ENCODE results near the gene SPTAN1.

The SPTAN1 gene

DNA sequence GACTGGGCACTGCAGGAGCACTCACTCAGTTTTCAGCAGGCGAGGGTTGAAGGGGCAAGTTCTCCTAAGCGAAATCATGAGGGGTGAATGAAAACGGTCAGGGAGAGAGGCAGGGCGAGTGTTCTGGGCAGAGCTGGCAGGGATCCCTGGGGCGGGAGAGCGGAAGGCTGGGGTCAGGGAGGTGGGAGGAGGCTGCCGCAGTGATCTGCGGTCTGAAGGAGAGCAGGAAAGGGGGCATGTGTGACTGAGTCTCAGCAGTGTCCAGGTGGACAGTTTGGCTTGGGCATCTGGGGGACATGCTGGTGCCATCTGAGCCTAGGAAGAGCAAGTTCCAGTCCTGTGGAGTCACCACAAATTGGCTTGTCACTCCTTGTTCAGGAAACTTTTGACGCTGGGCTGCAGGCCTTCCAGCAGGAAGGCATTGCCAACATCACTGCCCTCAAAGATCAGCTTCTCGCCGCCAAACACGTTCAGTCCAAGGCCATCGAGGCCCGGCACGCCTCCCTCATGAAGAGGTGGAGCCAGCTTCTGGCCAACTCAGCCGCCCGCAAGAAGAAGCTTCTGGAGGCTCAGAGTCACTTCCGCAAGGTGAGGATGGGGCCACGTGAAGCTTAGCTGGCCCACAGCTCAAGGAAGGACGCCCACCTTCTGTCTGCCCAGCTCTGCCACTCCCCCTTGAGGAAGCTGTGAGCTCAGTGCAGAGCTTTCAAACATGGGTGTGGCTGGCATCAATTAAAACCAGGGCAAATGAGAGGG, 73.2 kb downstream of the SPTAN1 start:
- DNase-seq (ENCODE audit: low read depth), result no peak
- TF ChIP-seq CTCF (IDR thresholded peaks at IDR 0.05; ENCODE audit: insufficient read depth, low read depth, low read length, missing control alignments), result no peak

DNA sequence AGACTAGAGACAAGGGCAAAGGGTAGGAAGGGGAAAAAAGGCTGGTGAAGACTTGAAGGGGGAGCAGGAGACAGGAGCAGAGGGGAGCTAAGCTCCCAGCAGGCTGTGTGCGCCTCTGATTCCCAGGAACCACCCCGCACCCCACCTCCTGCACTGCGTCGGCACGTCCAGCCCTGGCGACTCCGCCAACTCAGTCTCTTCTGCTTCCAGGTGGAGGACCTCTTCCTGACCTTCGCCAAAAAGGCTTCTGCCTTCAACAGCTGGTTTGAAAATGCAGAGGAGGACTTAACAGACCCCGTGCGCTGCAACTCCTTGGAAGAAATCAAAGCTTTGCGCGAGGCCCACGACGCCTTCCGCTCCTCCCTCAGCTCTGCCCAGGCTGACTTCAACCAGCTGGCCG, 73.8 kb downstream of the SPTAN1 start:
- H3K4me3 ChIP-seq (ENCODE audit: low read length), result no peak overlapping the region
- DNase-seq (ENCODE audit: low read depth), result no peak
- TF ChIP-seq CTCF (IDR thresholded peaks at IDR 0.05; ENCODE audit: insufficient read depth, low read depth, low read length, missing control alignments), result no peak

More for the DNA sequence above, 73.2 kb downstream of the SPTAN1 start:
- H3K4me3 ChIP-seq (ENCODE audit: low read length), result no peak overlapping the region

GRCh38 chr9:128627127-128627715, 74.8 kb downstream of the SPTAN1 start:
- no peak overlapping the region for H3K4me3 ChIP-seq (ENCODE audit: low read length)
- DNase-seq (ENCODE audit: low read depth), result no peak
- TF ChIP-seq CTCF (IDR thresholded peaks at IDR 0.05; ENCODE audit: insufficient read depth, low read depth, low read length, missing control alignments), result no peak

DNA sequence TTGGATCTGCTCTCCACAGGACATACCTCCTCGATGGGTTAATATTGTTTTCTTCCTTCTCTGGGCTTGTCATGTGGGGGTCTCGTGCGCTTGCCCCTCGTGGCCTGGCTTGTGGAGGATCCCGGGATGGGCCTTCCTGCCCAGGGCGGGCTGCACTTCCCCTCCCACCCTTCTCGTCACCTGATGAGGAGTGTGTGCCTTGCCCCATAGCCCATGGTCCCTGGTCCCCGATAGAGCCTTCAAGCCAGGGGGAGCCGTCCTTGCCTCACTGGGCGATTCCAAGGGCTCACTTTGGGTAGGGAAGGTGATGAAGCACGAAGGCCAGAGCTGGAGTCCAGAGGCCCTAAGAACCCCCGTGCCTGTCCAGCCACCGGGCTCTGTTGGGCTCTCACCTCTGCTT, 75.5 kb downstream of the SPTAN1 start:
- TF ChIP-seq CTCF (IDR thresholded peaks at IDR 0.05; ENCODE audit: insufficient read depth, low read depth, low read length, missing control alignments), result no peak
- no peak for DNase-seq (ENCODE audit: low read depth)
- H3K4me3 ChIP-seq (ENCODE audit: low read length), result no peak overlapping the region

- DNase-seq (ENCODE audit: low read depth), result no peak
- H3K4me3 ChIP-seq (ENCODE audit: low read length), result no peak overlapping the region
- no peak for TF ChIP-seq CTCF (IDR thresholded peaks at IDR 0.05; ENCODE audit: insufficient read depth, low read depth, low read length, missing control alignments)
These were observed 76.2 kb downstream of the SPTAN1 start for GRCh38 chr9:128628471-128629048.

DNA sequence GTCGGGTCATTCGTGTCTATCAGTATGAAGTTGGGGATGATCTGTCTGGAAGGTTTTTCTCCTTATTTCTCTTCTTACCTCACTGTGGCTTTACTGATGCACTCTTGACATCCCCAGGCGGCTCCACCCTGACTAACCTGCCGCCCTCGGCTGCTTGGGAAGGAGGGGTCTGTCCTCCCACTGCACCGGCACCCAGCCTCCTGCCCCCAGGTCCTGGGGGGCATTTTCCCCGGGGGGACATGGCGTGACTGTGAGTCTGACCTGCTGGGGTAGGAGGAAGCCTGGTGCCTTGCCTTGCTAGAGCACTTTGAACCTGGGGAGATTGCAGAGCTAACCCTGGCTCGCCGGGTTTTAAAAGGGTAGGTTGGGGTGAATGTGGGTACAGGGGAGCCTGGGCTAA, 76.7 kb downstream of the SPTAN1 start:
- no peak for DNase-seq (ENCODE audit: low read depth)
- no peak overlapping the region for H3K4me3 ChIP-seq (ENCODE audit: low read length)
- TF ChIP-seq CTCF (IDR thresholded peaks at IDR 0.05; ENCODE audit: insufficient read depth, low read depth, low read length, missing control alignments), result no peak

Data from epithelial cell of esophagus (primary cell).